H1 (cell line): ENCODE results near the gene DYNLRB2. TPM values are rescaled to one million over a fixed set of nuclear protein-coding genes. Genes with fewer than 3 reads are reported as not detected.

Experiments
- CTCF ChIA-PET: fragments of 300-600 bp; sonication (Branson Sonifier 250); formaldehyde crosslinking; loops from one replicate; lab custom pipeline; 2021; ENCODE audit not compliant: partially characterized antibody; lab: Charles Lee
- POLR2A ChIA-PET: fragments of 300-600 bp; sonication (Branson Sonifier 250); formaldehyde crosslinking; loops from one replicate; lab custom pipeline; 2021; ENCODE audit warnings: inconsistent platforms; ENCODE audit not compliant: partially characterized antibody; lab: Charles Lee
- DNase-seq, 2 experiments: peaks; one replicate each; pipeline versions ENCODE4 v3.0.0 to v3.0.0-alpha.2; 2010 to 2022; ENCODE audit warnings: low spot score in 2 of 2, low read depth in 1 of 2, mixed read lengths in 1 of 2
- FAIRE-seq: peaks from 2 replicates; lab custom pipeline; 2011; peaks lifted over from hg19 to GRCh38; lab: Jason Lieb, UNC
- H2AFZ ChIP-seq: 2 replicates; pipeline ENCODE4 v1.8.1; 2012; ENCODE audit warnings: low read length, inconsistent platforms
- H2AK5ac ChIP-seq: 2 replicates; pipeline ENCODE4 v1.6.1; 2013; ENCODE audit warnings: low read depth, low read length
- H2BK120ac ChIP-seq: replicated peaks from 2 replicates; pipeline ENCODE3; 2013; ENCODE audit warnings: low read depth, low read length, inconsistent platforms
- H2BK12ac ChIP-seq: 2 replicates; pipeline ENCODE4 v1.6.1; 2013; ENCODE audit warnings: low read depth, low read length
- H2BK15ac ChIP-seq: 2 replicates; pipeline ENCODE4 v1.6.1; 2013; ENCODE audit warnings: low read length
- H2BK20ac ChIP-seq: 2 replicates; pipeline ENCODE4 v1.6.1; 2013; ENCODE audit warnings: low read length
- H2BK5ac ChIP-seq: 2 replicates; pipeline ENCODE4 v1.6.1; 2013; ENCODE audit warnings: low read depth, low read length
- H3K14ac ChIP-seq: 2 replicates; pipeline ENCODE4 v1.6.1; 2013; ENCODE audit warnings: inconsistent platforms; ENCODE audit not compliant: insufficient read length
- H3K18ac ChIP-seq: 2 replicates; pipeline ENCODE4 v1.6.1; 2013; ENCODE audit warnings: low read length; ENCODE audit errors: extremely low read depth
- H3K23ac ChIP-seq: 2 replicates; pipeline ENCODE4 v1.6.1; 2013; ENCODE audit warnings: inconsistent platforms; ENCODE audit not compliant: insufficient read length
- H3K23me2 ChIP-seq: 2 replicates; pipeline ENCODE4 v1.6.1; 2013; ENCODE audit warnings: low read depth, low read length
- H3K27ac ChIP-seq: 2 replicates; pipeline ENCODE4 v1.6.1; 2011; ENCODE audit warnings: low read depth, low read length, inconsistent platforms
- H3K27me3 ChIP-seq, 4 experiments: replicated peaks in 1 of 4; 1 replicate in 1 of 4; 2 replicates in 3 of 4; pipeline versions ENCODE4 v1.6.1 to v1.8.1; 2011 to 2013; ENCODE audit warnings: low read length in 3 of 4, mild to moderate bottlenecking in 3 of 4, inconsistent platforms in 2 of 4, mixed read lengths in 2 of 4, moderate library complexity in 1 of 4; ENCODE audit not compliant: control insufficient read depth in 3 of 4, insufficient read depth in 3 of 4; ENCODE audit errors: extremely low read depth in 1 of 4
- H3K36me3 ChIP-seq, 4 experiments: 2 replicates each; pipeline versions ENCODE4 v1.6.1 to v1.8.1; 2011 to 2013; ENCODE audit warnings: mild to moderate bottlenecking in 4 of 4, low read length in 3 of 4, moderate library complexity in 2 of 4, control low read depth in 1 of 4, inconsistent platforms in 1 of 4; ENCODE audit not compliant: insufficient read depth in 4 of 4, control insufficient read depth in 2 of 4
- H3K4ac ChIP-seq: replicated peaks from 2 replicates; pipeline ENCODE3; 2013; ENCODE audit warnings: low read length, low read depth, mixed read lengths, inconsistent platforms; ENCODE audit not compliant: insufficient read length
- H3K4me1 ChIP-seq, 4 experiments: replicated peaks in 1 of 4; 1 replicate in 1 of 4; 2 replicates in 3 of 4; pipeline versions ENCODE4 v1.6.1 to v1.8.1; 2011 to 2013; ENCODE audit warnings: low read length in 3 of 4, inconsistent platforms in 2 of 4, mixed read lengths in 1 of 4; ENCODE audit not compliant: insufficient read depth in 4 of 4, control insufficient read depth in 3 of 4
- H3K4me2 ChIP-seq, 2 experiments: 2 replicates each; pipeline versions ENCODE4 v1.6.1 to v1.8.1; 2011 to 2013; ENCODE audit warnings: low read depth in 2 of 2, low read length in 2 of 2, control low read depth in 1 of 2, inconsistent platforms in 1 of 2, mild to moderate bottlenecking in 1 of 2; ENCODE audit not compliant: insufficient read depth in 1 of 2
- H3K4me3 ChIP-seq, 4 experiments: fragments of 200-600, 300-600 bp in 1 of 4; sonication (generic), shearing (Covaris generic), sonication (Bioruptor Twin) in 1 of 4; 2 replicates each; pipeline versions ENCODE4 v1.5.1 to v1.8.1; 2011 to 2016; ENCODE audit warnings: low read length in 4 of 4, low read depth in 3 of 4, control low read depth in 2 of 4, inconsistent platforms in 2 of 4, mild to moderate bottlenecking in 2 of 4, mixed read lengths in 1 of 4, moderate library complexity in 1 of 4; ENCODE audit not compliant: insufficient read depth in 2 of 4; ENCODE audit errors: extremely low read depth in 1 of 4
- H3K56ac ChIP-seq: replicated peaks from 2 replicates; pipeline ENCODE3; 2013; ENCODE audit warnings: low read depth, mild to moderate bottlenecking, mixed read lengths, low read length, inconsistent platforms; ENCODE audit not compliant: insufficient read length
- H3K79me1 ChIP-seq: 2 replicates; pipeline ENCODE4 v1.6.1; 2013; ENCODE audit warnings: low read depth, low read length, control low read depth
- H3K79me2 ChIP-seq, 2 experiments: 2 replicates each; pipeline versions ENCODE4 v1.6.1 to v1.8.1; 2012 to 2013; ENCODE audit warnings: low read length in 2 of 2, mild to moderate bottlenecking in 2 of 2, inconsistent platforms in 1 of 2; ENCODE audit not compliant: insufficient read depth in 2 of 2, control insufficient read depth in 1 of 2
- H3K9ac ChIP-seq, 4 experiments: replicated peaks in 1 of 4; 1 replicate in 1 of 4; 2 replicates in 3 of 4; pipeline versions ENCODE4 v1.6.1 to v1.8.1; 2011 to 2013; ENCODE audit warnings: low read depth in 3 of 4, low read length in 3 of 4, control low read depth in 2 of 4, mild to moderate bottlenecking in 2 of 4, moderate library complexity in 2 of 4, inconsistent platforms in 1 of 4; ENCODE audit errors: extremely low read depth in 1 of 4
- H3K9me3 ChIP-seq, 2 experiments: 2 replicates each; pipeline versions ENCODE4 v1.6.1 to v1.8.1; 2012 to 2013; ENCODE audit warnings: mild to moderate bottlenecking in 2 of 2, moderate library complexity in 2 of 2, control low read depth in 1 of 2, inconsistent platforms in 1 of 2, low read depth in 1 of 2, low read length in 1 of 2, mixed read lengths in 1 of 2; ENCODE audit not compliant: insufficient read depth in 2 of 2
- H4K20me1 ChIP-seq, 2 experiments: replicated peaks in 1 of 2; 2 replicates each; pipeline versions ENCODE3 to v1.8.1; 2011 to 2013; ENCODE audit warnings: inconsistent platforms in 2 of 2, low read length in 2 of 2, mild to moderate bottlenecking in 1 of 2; ENCODE audit not compliant: insufficient read depth in 2 of 2, control insufficient read depth in 1 of 2
- H4K5ac ChIP-seq: 2 replicates; pipeline ENCODE4 v1.6.1; 2013; ENCODE audit warnings: low read length, low read depth, mixed read lengths, inconsistent platforms; ENCODE audit not compliant: insufficient read length
- H4K8ac ChIP-seq: 2 replicates; pipeline ENCODE4 v1.8.0; 2013; ENCODE audit warnings: mild to moderate bottlenecking, moderate library complexity, low read length, inconsistent platforms; ENCODE audit not compliant: insufficient read depth; ENCODE audit errors: extremely low read depth
- H4K91ac ChIP-seq: replicated peaks from 2 replicates; pipeline ENCODE3; 2013; ENCODE audit warnings: low read length, mixed read lengths, inconsistent platforms; ENCODE audit not compliant: insufficient read length
- CBX8 ChIP-seq: fragments of 300-800, 300-1000 bp; sonication (generic); IDR thresholded peaks from 2 replicates; pipeline ENCODE4 v1.7.1; 2016; ENCODE audit warnings: low read depth, low read length, borderline replicate concordance
- EZH2 ChIP-seq: fragments of 200-600 bp; sonication (generic); IDR thresholded peaks from 2 replicates; pipeline ENCODE4 v1.7.1; 2012; ENCODE audit warnings: low read depth, mild to moderate bottlenecking, moderate library complexity, low read length, inconsistent platforms; ENCODE audit not compliant: severe bottlenecking
- KDM1A ChIP-seq: fragments of 200-600, 300-600 bp; sonication (generic); IDR thresholded peaks from 2 replicates; pipeline ENCODE4 v1.7.1; 2016; ENCODE audit warnings: mild to moderate bottlenecking, low read length, borderline replicate concordance
- POLR2AphosphoS5 ChIP-seq: IDR thresholded peaks from 2 replicates; pipeline ENCODE4 v1.6.1; 2011; ENCODE audit warnings: low read depth, low read length
- SIX5 ChIP-seq: IDR thresholded peaks from 2 replicates; pipeline ENCODE4 v1.6.1; 2011; ENCODE audit warnings: mild to moderate bottlenecking, low read depth, low read length
- TEAD4 ChIP-seq: IDR thresholded peaks from 2 replicates; pipeline ENCODE4 v1.6.1; 2012; ENCODE audit warnings: low read depth, low read length, inconsistent platforms, mixed read lengths
- WGBS, 2 experiments: shearing (Covaris generic) in 1 of 2; methylation state at CpG; one replicate each; pipeline versions ENCODE4 v1.1.6 to v1.1.7; 2013 to 2015; ENCODE audit warnings: low lambda C conversion rate in 2 of 2, mixed read lengths in 2 of 2, inconsistent platforms in 1 of 2, low coverage in 1 of 2, missing lambda C conversion rate in 1 of 2; ENCODE audit not compliant: insufficient replicate concordance in 2 of 2, insufficient coverage in 1 of 2, insufficient read length in 1 of 2; ENCODE audit errors: extremely low coverage in 1 of 2, missing lambda C conversion rate in 1 of 2; 5-methylcytosine and 5-hydroxymethylcytosine counted together
- polyA plus RNA-seq, 7 experiments: library from polyadenylated mRNA; depleted of rRNA in 3 of 7; stranded (reverse) in 5 of 7; unstranded in 2 of 7; fragments of >200 nt in 5 of 7; fragments of 200-250 nt in 2 of 7; gene quantifications; 1 replicate in 5 of 7; 2 replicates in 1 of 7; 4 replicates in 1 of 7; pipeline versions ENCODE4 v1.2.1 to v1.2.3, GENCODE V29; 2011 to 2013; ENCODE audit warnings: missing spikeins in 2 of 7, mixed read lengths in 2 of 7
- total RNA-seq: library from RNA; stranded (reverse); fragmentation: NEBNext Ultra II Directional; extraction: Animal tissue kit (Norgen Biotek cat#: 25700); gene quantifications from 2 replicates; pipeline ENCODE4 v1.2.1, GENCODE V29; 2021

DYNLRB2 gene
- total and polyA plus RNA-seq, 2 of the 8 experiments (the other 6 are each of a cell fraction or from before 2014, with no cell fraction given) = not detected

GRCh38 chr16:80583466-80583865 lies 42.7 kb downstream of the DYNLRB2 start:
- H4K8ac ChIP-seq = no peak overlapping the region

More at GRCh38 chr16:80583466-80583865, 42.7 kb downstream of the DYNLRB2 start:
- FAIRE-seq = no peak
- Histone ChIP-seq H3K4ac (no peak overlapping the region), H2BK5ac (no peak overlapping the region), H3K4me2 (no peak overlapping the region), H3K4me1 (no peaks in the 10 kb centered on the region), H2BK20ac (no peak overlapping the region), H3K14ac (no peak overlapping the region), H3K56ac (no peak overlapping the region), H4K20me1 (no peaks in the 10 kb centered on the region), H3K9ac (no peak overlapping the region), H3K79me1 (no peaks in the 10 kb centered on the region), H4K91ac (no peak overlapping the region), H2BK12ac (no peak overlapping the region), H3K27me3 (no peaks in the 10 kb centered on the region), H2AFZ (no peak overlapping the region), H4K5ac (no peak overlapping the region), H2AK5ac (no peak overlapping the region), H3K79me2 (no peaks in the 10 kb centered on the region), H3K27ac (no peak overlapping the region), H3K18ac (no peak overlapping the region), H2BK15ac (no peak overlapping the region), H3K23ac (no peak overlapping the region), H2BK120ac (no peak overlapping the region), H3K23me2 (no peaks in the 10 kb centered on the region), H3K4me3 (no peak overlapping the region), H3K36me3 (no peaks in the 10 kb centered on the region), H3K9me3 (peaks cover 17 to 43% of the 10 kb centered on the region in 2 experiments; a peak in 3 of 4 replicates)
- CTCF ChIA-PET = no interaction called here
- no peak for DNase-seq
- WGBS, 2 experiments = 82% methylated on average over 3 of the region's 3 CpGs; no CpG with 5 or more reads in 1 of the 2 experiments
- TF ChIP-seq POLR2AphosphoS5 (no peak), KDM1A (no peak), CBX8 (no peak), TEAD4 (no peak), EZH2 (no peak), SIX5 (no peak)
- POLR2A ChIA-PET = interaction anchor here (0.6 kb wide), 1 partner anchor 72 kb away, joined by 3 read pairs; no protein-coding TSS in a partner anchor
